Suppressor macrophage treated with lipopolysaccharide for 1 hour (primary cell): ENCODE measurements around the gene KLHDC8A.

Experiments used
- DNase-seq, 3 donors: peaks; one replicate each; pipeline ENCODE4 v3.0.0-alpha.2; 2020 to 2022

KLHDC8A gene

GRCh38 chr1:205343431-205344065, 13.2 kb downstream of the KLHDC8A start:
- DNase-seq, result peak; percentile 31 to 55 (median 38)

GRCh38 chr1:205342986-205343385, 13.7 kb downstream of the KLHDC8A start:
- DNase-seq, result no peak

GRCh38 chr1:205340676-205341075, 16.0 kb downstream of the KLHDC8A start:
- peak in 2 of 3 donors; percentile 27 to 28 for DNase-seq

- DNase-seq, result peak in 2 of 3 donors; percentile 17 to 31
Measured at GRCh38 chr1:205339717-205340116, 17.0 kb downstream of the KLHDC8A start.

- no peak for DNase-seq
Measured at GRCh38 chr1:205339197-205339702, 17.5 kb downstream of the KLHDC8A start.

- no peak for DNase-seq
Measured at GRCh38 chr1:205338011-205338410, 18.7 kb downstream of the KLHDC8A start.

GRCh38 chr1:205337481-205337880, 19.2 kb downstream of the KLHDC8A start:
- no peak for DNase-seq

GRCh38 chr1:205335692-205336091, 21.0 kb downstream of the KLHDC8A start:
- peak; percentile 81 to 93 (median 86) for DNase-seq

- no peak for DNase-seq
Measured at GRCh38 chr1:205332015-205332791, 24.5 kb downstream of the KLHDC8A start.

- peak; percentile 35 to 41 (median 39) for DNase-seq
Measured at GRCh38 chr1:205330150-205330549, 26.6 kb downstream of the KLHDC8A start.

GRCh38 chr1:205329719-205330118, 27.0 kb downstream of the KLHDC8A start:
- DNase-seq, result no peak

GRCh38 chr1:205328476-205328875, 28.2 kb downstream of the KLHDC8A start:
- DNase-seq, result no peak

- no peak for DNase-seq
Measured at GRCh38 chr1:205326812-205327466, 29.8 kb downstream of the KLHDC8A start.

- peak; percentile 76 to 84 (median 80) for DNase-seq
Measured at GRCh38 chr1:205325334-205325884, 31.3 kb downstream of the KLHDC8A start.

GRCh38 chr1:205324781-205325180, 31.9 kb downstream of the KLHDC8A start:
- DNase-seq, result peak; percentile 58 to 68 (median 60)

GRCh38 chr1:205323794-205324193, 32.9 kb downstream of the KLHDC8A start:
- no peak for DNase-seq

- no peak for DNase-seq
Measured at GRCh38 chr1:205321959-205322283, 34.8 kb downstream of the KLHDC8A start.

- DNase-seq, result peak; percentile 89 to 96 (median 93)
Measured at GRCh38 chr1:205321162-205321958, 35.4 kb downstream of the KLHDC8A start, which contains the start of gene NUAK2. Gene NUAK2, minus strand, starts transcription at chr1:205321745. Its CDS starts 117 bp downstream, at chr1:205321628.

- peak; percentile 37 to 57 (median 40) for DNase-seq
Measured at GRCh38 chr1:205319081-205320018, 37.4 kb downstream of the KLHDC8A start.

GRCh38 chr1:205318231-205318991, 38.3 kb downstream of the KLHDC8A start:
- DNase-seq, result no peak
